ENCODE measurements around the gene BIRC6. TPM values are rescaled to one million over a fixed set of nuclear protein-coding genes. Genes with fewer than 3 reads are reported as not detected.
"Not testable (repeated sequence)": the region's sequence is repeated elsewhere in the genome, so short reads cannot be mapped to it uniquely, and the experiment has no call there.

BIRC6 gene
- polyA plus RNA-seq, 2 of the 4 experiments (the other 2 are of a cell fraction), result 21.0 to 111 TPM

DNA sequence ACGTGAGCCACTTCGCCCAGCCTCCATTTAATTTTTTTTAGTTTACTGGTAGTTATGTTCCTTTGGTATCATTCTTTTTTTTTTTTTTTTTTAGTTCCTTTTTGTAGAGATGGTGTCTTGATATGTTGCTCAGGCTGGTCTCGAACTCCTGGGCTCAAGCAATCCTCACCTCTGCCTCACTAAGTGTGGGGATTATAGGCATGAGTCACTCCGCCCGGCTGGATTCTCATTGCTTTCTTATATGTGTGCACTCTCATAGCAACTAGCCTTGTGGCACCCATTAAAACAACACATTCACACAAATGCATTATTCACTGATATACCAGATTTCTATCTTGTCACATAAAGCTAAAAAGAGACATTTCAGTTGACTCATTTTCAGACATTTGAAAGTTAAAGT is 275.3 kb downstream of the BIRC6 start:
- WGBS (ENCODE audit: missing lambda C conversion rate), result 76% methylated on average over 5 of the region's 5 CpGs
- ChIA-PET POLR2A (no interaction called here), CTCF (interaction anchor here (0.6 kb wide), 1 partner anchor 380 kb away, joined by 3 read pairs; no protein-coding TSS in a partner anchor)
- no peak for FAIRE-seq
- Histone ChIP-seq H3K9me3 (no peaks in the 10 kb centered on the region), H3K27ac (no peak overlapping the region), H3K4me2 (no peak overlapping the region), H3K4me3 (no peak overlapping the region), H3K4me1 (peaks cover 5% of the 10 kb centered on the region)
- DNase-seq (ENCODE audit: low read depth in 1 of 2, low spot score in 1 of 2), result peak; percentile 27 to 51
- ATAC-seq, result peak in 1 of 2 experiments; percentile 6; a peak in 1 of 6 replicates
- TF ChIP-seq HOXB5 (CRISPR knock-in tag; IDR thresholded peaks at IDR 0.05) (no peak), NR3C1 (IDR thresholded peaks at IDR 0.05) (no peak), BHLHE40 (IDR thresholded peaks at IDR 0.05; ENCODE audit: low read depth, low read length) (no peak)

DNA sequence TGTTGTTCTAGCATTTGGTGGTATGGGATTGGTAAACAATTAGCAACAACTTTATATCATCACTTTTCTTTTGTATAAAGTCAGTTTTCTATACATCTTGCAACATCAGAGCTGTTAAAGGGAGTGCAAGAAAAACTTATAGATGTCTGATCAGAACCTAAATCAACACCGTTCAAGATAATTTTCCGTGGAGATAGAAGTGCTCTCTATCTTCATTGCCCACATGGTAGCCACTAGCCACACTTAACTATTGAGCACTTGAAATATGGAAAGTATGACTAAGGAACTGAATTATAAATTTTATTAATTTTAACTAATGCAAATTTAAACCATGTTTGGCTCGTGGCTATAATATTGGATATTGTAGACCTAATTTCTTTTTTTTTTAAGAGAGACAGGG is 276.2 kb downstream of the BIRC6 start:
- H3K27ac ChIP-seq, result no peak overlapping the region
- POLR2A ChIA-PET, result no interaction called here
- ATAC-seq (no peak), FAIRE-seq (no peak), DNase-seq (ENCODE audit: low read depth in 1 of 2, low spot score in 1 of 2) (no peak)
- H3K4me1 ChIP-seq, result peaks cover 5% of the 10 kb centered on the region
- no peaks in the 10 kb centered on the region for H3K9me3 ChIP-seq
- H3K4me2 ChIP-seq, result no peak overlapping the region
- no peak overlapping the region for H3K4me3 ChIP-seq
- TF ChIP-seq, protein P1, sequence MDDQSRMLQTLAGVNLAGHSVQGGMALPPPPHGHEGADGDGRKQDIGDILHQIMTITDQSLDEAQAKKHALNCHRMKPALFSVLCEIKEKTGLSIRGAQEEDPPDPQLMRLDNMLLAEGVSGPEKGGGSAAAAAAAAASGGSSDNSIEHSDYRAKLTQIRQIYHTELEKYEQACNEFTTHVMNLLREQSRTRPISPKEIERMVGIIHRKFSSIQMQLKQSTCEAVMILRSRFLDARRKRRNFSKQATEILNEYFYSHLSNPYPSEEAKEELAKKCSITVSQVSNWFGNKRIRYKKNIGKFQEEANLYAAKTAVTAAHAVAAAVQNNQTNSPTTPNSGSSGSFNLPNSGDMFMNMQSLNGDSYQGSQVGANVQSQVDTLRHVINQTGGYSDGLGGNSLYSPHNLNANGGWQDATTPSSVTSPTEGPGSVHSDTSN (IDR thresholded peaks at IDR 0.05), result no peak
- no peak for TF ChIP-seq MAZ (IDR thresholded peaks at IDR 0.05; ENCODE audit: borderline replicate concordance, low read depth, low read length)
- TF ChIP-seq HOXB5 (CRISPR knock-in tag; IDR thresholded peaks at IDR 0.05), result no peak
- no peak for TF ChIP-seq ESRRA (IDR thresholded peaks at IDR 0.05; ENCODE audit: borderline replicate concordance, low read length)
- no peak for TF ChIP-seq TFCP2L1 (CRISPR knock-in tag; IDR thresholded peaks at IDR 0.05)
- TF ChIP-seq MAFK (IDR thresholded peaks at IDR 0.05; ENCODE audit: partially characterized antibody), result no peak
- TF ChIP-seq EHF (CRISPR knock-in tag; IDR thresholded peaks at IDR 0.05), result no peak
- TF ChIP-seq, protein P2, sequence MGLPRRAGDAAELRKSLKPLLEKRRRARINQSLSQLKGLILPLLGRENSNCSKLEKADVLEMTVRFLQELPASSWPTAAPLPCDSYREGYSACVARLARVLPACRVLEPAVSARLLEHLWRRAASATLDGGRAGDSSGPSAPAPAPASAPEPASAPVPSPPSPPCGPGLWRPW (IDR thresholded peaks at IDR 0.05), result no peak
- no peak for TF ChIP-seq RFX5 (IDR thresholded peaks at IDR 0.05)
- TF ChIP-seq ZFP36 (IDR thresholded peaks at IDR 0.05; ENCODE audit: borderline replicate concordance, partially characterized antibody), result no peak
- TF ChIP-seq ZSCAN20 (CRISPR knock-in tag; IDR thresholded peaks at IDR 0.05), result no peak
- TF ChIP-seq ELK1 (IDR thresholded peaks at IDR 0.05; ENCODE audit: low read depth, low read length), result no peak
- CTCF ChIA-PET, result interaction anchor here (0.8 kb wide), 1 partner anchor 100 kb away, joined by 5 read pairs; no protein-coding TSS in a partner anchor
- 96% methylated on average over 3 of the region's 3 CpGs for WGBS (ENCODE audit: missing lambda C conversion rate)

DNA sequence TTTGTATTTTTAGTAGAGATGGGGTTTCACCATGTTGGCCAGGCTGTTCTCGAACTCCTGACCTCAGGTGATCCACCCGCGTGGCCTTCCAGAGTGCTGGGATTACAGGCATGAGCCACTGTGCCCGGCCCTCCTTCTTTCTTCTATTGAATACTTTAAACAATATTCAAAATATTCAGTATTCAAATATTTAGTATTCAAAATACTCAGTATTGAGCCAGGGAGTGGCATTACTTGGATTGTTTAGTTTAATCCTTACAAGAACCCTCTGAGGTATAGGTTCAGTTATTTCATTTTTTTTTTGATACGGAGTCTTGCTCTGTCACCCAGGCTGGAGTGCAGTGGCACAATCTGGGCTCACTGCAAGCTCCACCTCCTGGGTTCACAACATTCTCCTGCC is 281.7 kb downstream of the BIRC6 start:
- H3K9me3 ChIP-seq; FAIRE-seq; DNase-seq (ENCODE audit: low read depth in 1 of 2, low spot score in 1 of 2); POLR2A ChIA-PET; H3K4me1 ChIP-seq; H3K4me3 ChIP-seq; H3K27ac ChIP-seq; ATAC-seq; H3K4me2 ChIP-seq: not testable (repeated sequence)
- WGBS (ENCODE audit: missing lambda C conversion rate), result 93% methylated on average over 5 of the region's 5 CpGs
- CTCF ChIA-PET, result interaction anchor here (1.0 kb wide), 1 partner anchor 166 kb away, joined by 5 read pairs; no protein-coding TSS in a partner anchor

GRCh38 chr2:32641180-32641579 is 284.4 kb downstream of the BIRC6 start:
- ChIA-PET CTCF (interaction anchor here (1.1 kb wide), 1 partner anchor 11 kb away, joined by 3 read pairs; no protein-coding TSS in a partner anchor), POLR2A (no interaction called here)
- no peak overlapping the region for H3K27ac ChIP-seq
- H3K4me1 ChIP-seq, result no peaks in the 10 kb centered on the region
- WGBS (ENCODE audit: missing lambda C conversion rate), result 92% methylated on average over 5 of the region's 5 CpGs
- TF ChIP-seq USF2 (IDR thresholded peaks at IDR 0.05) (no peak), FOSB (CRISPR knock-in tag; IDR thresholded peaks at IDR 0.05) (no peak), ZFP36 (IDR thresholded peaks at IDR 0.05; ENCODE audit: borderline replicate concordance, partially characterized antibody) (no peak), ZNF302 (CRISPR knock-in tag; IDR thresholded peaks at IDR 0.05) (no peak), MAFK (IDR thresholded peaks at IDR 0.05; ENCODE audit: partially characterized antibody) (no peak), EP300 (IDR thresholded peaks at IDR 0.05) (no peak), EHF (CRISPR knock-in tag; IDR thresholded peaks at IDR 0.05) (no peak), HOXB5 (CRISPR knock-in tag; IDR thresholded peaks at IDR 0.05) (no peak), FOXS1 (CRISPR knock-in tag; IDR thresholded peaks at IDR 0.05) (no peak), BHLHE40 (IDR thresholded peaks at IDR 0.05; ENCODE audit: low read depth, low read length) (no peak), ESRRA (IDR thresholded peaks at IDR 0.05; ENCODE audit: borderline replicate concordance, low read length) (no peak)
- TF ChIP-seq, protein P3, sequence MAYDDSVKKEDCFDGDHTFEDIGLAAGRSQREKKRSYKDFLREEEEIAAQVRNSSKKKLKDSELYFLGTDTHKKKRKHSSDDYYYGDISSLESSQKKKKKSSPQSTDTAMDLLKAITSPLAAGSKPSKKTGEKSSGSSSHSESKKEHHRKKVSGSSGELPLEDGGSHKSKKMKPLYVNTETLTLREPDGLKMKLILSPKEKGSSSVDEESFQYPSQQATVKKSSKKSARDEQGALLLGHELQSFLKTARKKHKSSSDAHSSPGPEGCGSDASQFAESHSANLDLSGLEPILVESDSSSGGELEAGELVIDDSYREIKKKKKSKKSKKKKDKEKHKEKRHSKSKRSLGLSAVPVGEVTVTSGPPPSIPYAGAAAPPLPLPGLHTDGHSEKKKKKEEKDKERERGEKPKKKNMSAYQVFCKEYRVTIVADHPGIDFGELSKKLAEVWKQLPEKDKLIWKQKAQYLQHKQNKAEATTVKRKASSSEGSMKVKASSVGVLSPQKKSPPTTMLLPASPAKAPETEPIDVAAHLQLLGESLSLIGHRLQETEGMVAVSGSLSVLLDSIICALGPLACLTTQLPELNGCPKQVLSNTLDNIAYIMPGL (CRISPR knock-in tag; IDR thresholded peaks at IDR 0.05; ENCODE audit: borderline replicate concordance), result no peak
- DNase-seq (ENCODE audit: low read depth in 1 of 2, low spot score in 1 of 2) (no peak), FAIRE-seq (no peak), ATAC-seq (no peak)
- no peaks in the 10 kb centered on the region for H3K9me3 ChIP-seq
- no peak overlapping the region for H3K4me2 ChIP-seq
- H3K4me3 ChIP-seq, result no peak overlapping the region
